ENCODE results near the gene CLBA1. TPM values are rescaled to one million over a fixed set of nuclear protein-coding genes. Genes with fewer than 3 reads are reported as not detected.

CLBA1 gene
- total and polyA plus RNA-seq, 2 experiments from 2014 or later, result 1.6 to 1.8 TPM

DNA sequence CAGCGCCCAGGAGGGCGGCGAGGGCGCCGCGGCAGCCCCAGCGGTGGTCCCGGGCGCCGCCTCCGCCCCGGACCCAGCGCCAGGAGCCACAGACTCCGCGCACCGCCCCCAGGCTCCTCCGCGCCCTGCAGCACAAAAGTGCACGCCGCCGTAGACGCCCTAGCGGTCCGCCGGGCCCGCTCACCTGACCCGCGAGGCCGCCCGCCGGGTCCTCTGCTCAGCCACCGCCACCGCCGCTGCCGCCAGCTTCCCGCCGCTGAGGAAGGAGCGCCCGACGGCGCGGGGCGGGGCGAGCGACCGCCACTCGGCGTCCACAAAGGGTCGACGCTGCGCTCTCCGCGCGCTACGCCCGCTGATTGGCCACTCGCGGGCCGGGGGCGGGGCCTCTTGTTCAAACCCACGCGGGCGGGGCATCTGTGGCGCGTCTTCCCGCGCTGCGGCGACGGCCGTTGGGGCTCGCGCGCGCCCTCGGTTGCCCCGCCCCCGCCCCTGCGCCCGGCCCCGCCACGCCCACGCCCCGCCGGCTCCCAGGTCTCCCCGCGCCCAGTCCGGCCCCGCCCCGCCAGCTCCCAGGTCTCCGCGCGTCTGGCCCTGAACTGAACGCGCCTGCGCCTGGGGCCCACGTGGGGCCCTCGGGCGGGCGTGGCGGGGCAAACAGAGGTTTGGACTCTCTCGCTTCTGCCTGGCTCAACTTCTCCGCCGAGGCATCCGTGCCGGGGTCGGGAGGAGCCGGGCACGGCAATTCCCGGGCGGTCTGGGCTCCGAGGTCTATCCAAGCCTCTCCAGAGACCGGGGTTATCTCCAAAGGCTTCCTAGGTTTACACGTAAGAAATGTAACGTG is 35.4 kb downstream of the CLBA1 start, which contains the start of gene CDCA4:
CDCA4 (minus strand) TSS at position 269 of the 841 bp plus-strand sequence. CDS start 9,154 bp downstream, outside the sequence.
- Histone ChIP-seq H2AFZ (peak within 1 kb of the TSS; percentile 87; the same call in 1 of the 2 replicates), H3K27me3 (ENCODE audit: insufficient read depth) (no peaks in the 10 kb centered on the region), H3K9me2 (ENCODE audit: insufficient read depth) (no peaks in the 10 kb centered on the region), H3K79me2 (replicated peaks; ENCODE audit: insufficient read depth) (peaks cover 61% of the 10 kb centered on the region), H3K4me1 (ENCODE audit: insufficient read depth) (peaks cover 30% of the 10 kb centered on the region), H3K4me3 (peak within 1 kb of the TSS; percentile 98), H3K27ac (ENCODE audit: low read depth) (peak within 1 kb of the TSS; percentile 77; the same call in 1 of the 2 replicates), H3F3A (replicated peaks; ENCODE audit: low read depth) (peaks cover 5% of the 10 kb centered on the region; the same call in 1 of the 2 replicates), H3K4me2 (peak within 1 kb of the TSS; percentile 97), H4K20me1 (replicated peaks; ENCODE audit: insufficient read depth) (peaks cover 43% of the 10 kb centered on the region), H3K36me3 (ENCODE audit: insufficient read depth) (no peaks in the 10 kb centered on the region)
- H3K4me3 Mint-ChIP-seq, result peak within 1 kb of the TSS; percentile 96
- H3K36me3 Mint-ChIP-seq (ENCODE audit: low read depth), result peaks cover 25% of the 10 kb centered on the region
- TF ChIP-seq POLR2AphosphoS5 (IDR thresholded peaks at IDR 0.05; ENCODE audit: low read depth) (peak; percentile 65), EZH2phosphoT487 (IDR thresholded peaks at IDR 0.05; ENCODE audit: unreplicated experiment) (no peak), CREB1 (CRISPR knock-in tag; IDR thresholded peaks at IDR 0.05; ENCODE audit: low read depth) (peak; percentile 70)
- DNase-seq (ENCODE audit: low spot score) (peak; percentile 98), ATAC-seq (peak; percentile 82)
- peaks cover 54% of the 10 kb centered on the region for H3K4me1 Mint-ChIP-seq
- H3K27ac Mint-ChIP-seq, result peak within 1 kb of the TSS; percentile 91
- H3K27me3 Mint-ChIP-seq (ENCODE audit: insufficient read depth, low read depth, poor library complexity), result peaks cover 24% of the 10 kb centered on the region
- H3K9me3 Mint-ChIP-seq, result no peaks in the 10 kb centered on the region

DNA sequence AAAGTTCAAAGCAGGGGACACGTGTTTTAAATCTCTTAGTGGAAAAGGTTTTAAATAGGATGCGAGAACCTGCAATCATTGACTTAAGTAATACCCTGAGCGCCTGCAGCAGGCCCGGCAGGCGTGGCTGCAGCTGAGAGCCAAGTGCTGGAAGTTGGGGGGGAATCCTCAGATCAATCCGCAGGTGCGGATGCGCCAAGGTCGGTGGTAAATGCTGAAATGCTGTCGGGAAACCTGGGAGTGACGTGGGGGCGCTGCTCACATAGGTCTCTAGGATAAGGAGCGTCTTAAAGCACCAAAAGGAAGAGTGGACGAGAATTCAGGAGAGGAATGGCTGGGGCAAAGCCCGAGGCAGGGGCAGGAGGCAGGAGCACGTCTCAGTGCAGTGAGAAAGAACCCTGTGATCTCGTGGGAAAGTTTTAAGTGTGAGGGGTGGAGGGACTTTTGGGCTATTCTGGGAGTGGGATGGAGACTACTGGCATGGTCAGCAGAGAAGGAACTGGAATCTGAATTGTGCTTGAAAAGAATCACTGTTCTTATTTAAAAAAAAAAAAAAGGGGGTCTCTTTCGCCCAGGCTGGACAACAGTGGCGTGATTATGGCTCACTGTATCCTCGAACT is 36.2 kb downstream of the CLBA1 start:
- peak overlapping the region; percentile 77; the same call in 1 of the 2 replicates for H3K27ac ChIP-seq (ENCODE audit: low read depth)
- H3K27me3 Mint-ChIP-seq (ENCODE audit: insufficient read depth, low read depth, poor library complexity), result peaks cover 18% of the 10 kb centered on the region

More for the DNA sequence above, 36.2 kb downstream of the CLBA1 start:
- H3K9me3 Mint-ChIP-seq, result no peaks in the 10 kb centered on the region
- Histone ChIP-seq H3K9me2 (ENCODE audit: insufficient read depth) (no peaks in the 10 kb centered on the region), H3K79me2 (replicated peaks; ENCODE audit: insufficient read depth) (peaks cover 53% of the 10 kb centered on the region), H3K4me2 (peak overlapping the region; percentile 97), H3K4me3 (peak overlapping the region; percentile 98), H3K4me1 (ENCODE audit: insufficient read depth) (peaks cover 25% of the 10 kb centered on the region), H3F3A (replicated peaks; ENCODE audit: low read depth) (peaks cover 5% of the 10 kb centered on the region; the same call in 1 of the 2 replicates), H3K36me3 (ENCODE audit: insufficient read depth) (no peaks in the 10 kb centered on the region), H2AFZ (peak overlapping the region; percentile 87; the same call in 1 of the 2 replicates), H3K27me3 (ENCODE audit: insufficient read depth) (no peaks in the 10 kb centered on the region), H4K20me1 (replicated peaks; ENCODE audit: insufficient read depth) (peaks cover 36% of the 10 kb centered on the region)
- peak; percentile 23 for ATAC-seq
- H3K4me1 Mint-ChIP-seq, result peaks cover 47% of the 10 kb centered on the region
- peak; percentile 75 for DNase-seq (ENCODE audit: low spot score)
- H3K27ac Mint-ChIP-seq, result peak overlapping the region; percentile 87
- H3K4me3 Mint-ChIP-seq, result peak overlapping the region; percentile 96
- TF ChIP-seq, protein P1, sequence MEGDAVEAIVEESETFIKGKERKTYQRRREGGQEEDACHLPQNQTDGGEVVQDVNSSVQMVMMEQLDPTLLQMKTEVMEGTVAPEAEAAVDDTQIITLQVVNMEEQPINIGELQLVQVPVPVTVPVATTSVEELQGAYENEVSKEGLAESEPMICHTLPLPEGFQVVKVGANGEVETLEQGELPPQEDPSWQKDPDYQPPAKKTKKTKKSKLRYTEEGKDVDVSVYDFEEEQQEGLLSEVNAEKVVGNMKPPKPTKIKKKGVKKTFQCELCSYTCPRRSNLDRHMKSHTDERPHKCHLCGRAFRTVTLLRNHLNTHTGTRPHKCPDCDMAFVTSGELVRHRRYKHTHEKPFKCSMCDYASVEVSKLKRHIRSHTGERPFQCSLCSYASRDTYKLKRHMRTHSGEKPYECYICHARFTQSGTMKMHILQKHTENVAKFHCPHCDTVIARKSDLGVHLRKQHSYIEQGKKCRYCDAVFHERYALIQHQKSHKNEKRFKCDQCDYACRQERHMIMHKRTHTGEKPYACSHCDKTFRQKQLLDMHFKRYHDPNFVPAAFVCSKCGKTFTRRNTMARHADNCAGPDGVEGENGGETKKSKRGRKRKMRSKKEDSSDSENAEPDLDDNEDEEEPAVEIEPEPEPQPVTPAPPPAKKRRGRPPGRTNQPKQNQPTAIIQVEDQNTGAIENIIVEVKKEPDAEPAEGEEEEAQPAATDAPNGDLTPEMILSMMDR (conservative IDR thresholded peaks at IDR 0.05; ENCODE audit: low read depth in 2 of 2), result peak; percentile 36 to 47; a peak in 3 of 4 replicates
- TF ChIP-seq CREB1 (CRISPR knock-in tag; IDR thresholded peaks at IDR 0.05; ENCODE audit: low read depth) (peak; percentile 50), EZH2 (IDR thresholded peaks at IDR 0.05; ENCODE audit: low read depth, unreplicated experiment) (no peak), NANOG (IDR thresholded peaks at IDR 0.05; ENCODE audit: borderline replicate concordance) (no peak), ZNF114 (CRISPR knock-in tag; IDR thresholded peaks at IDR 0.05) (no peak)
- peaks cover 20% of the 10 kb centered on the region for H3K36me3 Mint-ChIP-seq (ENCODE audit: low read depth)

Data from GM23338 (cell line).